NOMO-1 treated with dmso at 0.1 percent for 144 hours (cell line): ENCODE results near the gene ERG28.
"Not testable (repeated sequence)": the region's sequence is repeated elsewhere in the genome, so short reads cannot be mapped to it uniquely, and the experiment has no call there.

Experiments used
- DNase-seq: peaks from one replicate; lab custom pipeline; 2025; ENCODE audit not compliant: unreplicated experiment; lab: John Stamatoyannopoulos, UW

The ERG28 gene

GRCh38 chr14:75626863-75627262 lies 33.8 kb downstream of the ERG28 start:
- DNase-seq = no peak

DNA sequence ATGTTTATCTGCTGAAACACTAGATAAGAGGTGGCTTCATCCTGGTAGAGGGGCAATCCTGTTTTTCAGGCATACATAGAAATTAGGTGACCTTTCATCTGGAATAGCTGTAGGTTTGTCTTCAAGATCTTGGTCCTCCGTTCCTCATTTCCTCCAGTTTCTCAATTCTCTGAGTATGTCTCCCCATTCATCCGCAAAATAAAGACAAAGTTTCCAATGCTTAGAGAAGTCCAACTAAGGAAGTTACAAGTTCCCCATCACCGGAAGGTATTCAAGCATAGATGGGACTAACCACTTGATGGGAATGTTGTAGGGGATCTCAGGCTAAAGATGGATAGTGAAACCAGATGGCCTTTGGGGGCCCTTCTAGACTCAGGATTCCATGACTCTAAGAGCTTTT lies 34.3 kb downstream of the ERG28 start:
- no peak for DNase-seq

DNA sequence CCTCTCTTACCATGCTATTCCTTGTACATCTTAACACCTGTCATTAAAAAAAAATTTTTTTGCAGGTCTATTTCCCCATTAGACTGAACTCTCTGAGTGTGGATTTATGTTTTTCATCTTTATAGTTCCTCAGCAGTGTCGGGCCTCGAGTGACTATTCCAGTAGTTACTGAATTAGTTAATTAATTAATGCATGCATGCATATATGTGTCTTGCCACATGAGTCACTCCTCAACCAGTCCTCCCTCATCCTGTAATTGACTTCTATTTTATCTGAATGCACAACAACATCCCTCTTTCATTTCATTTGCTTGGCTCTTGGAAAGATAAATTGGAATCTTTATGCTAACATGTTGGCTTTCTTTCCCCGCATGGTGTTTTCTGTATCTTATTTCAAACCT lies 35.6 kb downstream of the ERG28 start:
- DNase-seq = no peak

GRCh38 chr14:75619548-75619947 lies 41.1 kb downstream of the ERG28 start:
- no peak for DNase-seq

GRCh38 chr14:75615200-75615599 lies 45.5 kb downstream of the ERG28 start:
- DNase-seq = peak; percentile 87

DNA sequence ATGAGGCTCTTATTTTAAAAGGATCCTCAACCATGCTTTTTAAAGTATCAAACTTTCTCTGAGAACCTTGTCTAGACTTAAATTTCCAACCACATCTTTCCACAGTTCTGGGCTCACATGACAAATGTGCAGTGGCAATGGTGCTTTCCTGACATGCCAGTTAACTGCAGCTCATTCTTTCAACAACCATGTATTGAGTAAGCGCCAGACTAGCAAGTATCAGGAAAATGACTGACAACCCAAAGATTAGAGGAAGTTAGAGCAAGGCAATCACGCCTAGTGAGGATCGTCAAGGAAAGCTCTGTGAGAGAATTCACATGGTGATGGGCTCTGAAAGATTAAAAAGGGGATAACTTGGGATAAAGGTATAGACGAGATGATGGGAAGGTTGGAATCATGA lies 46.5 kb downstream of the ERG28 start:
- DNase-seq = peak; percentile 38

DNA sequence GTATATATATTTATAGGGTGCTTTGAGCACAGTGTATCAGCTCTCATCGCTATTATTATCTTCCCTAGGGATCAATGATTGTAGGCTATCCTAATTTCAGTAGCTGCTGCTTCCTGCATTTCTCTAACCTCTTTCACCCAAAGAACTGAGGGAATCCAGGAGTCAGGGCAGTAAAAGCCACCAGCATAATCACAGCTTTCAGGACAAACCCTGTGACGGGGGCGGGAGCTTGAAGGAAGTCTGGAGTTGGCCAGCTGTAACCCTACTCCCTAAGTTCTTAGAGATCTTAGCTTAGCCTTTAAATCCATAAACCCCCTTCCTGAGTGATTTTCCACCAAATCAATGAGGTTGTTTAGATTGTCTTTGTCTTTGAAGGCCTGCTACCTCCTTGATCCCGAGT lies 48.5 kb downstream of the ERG28 start:
- DNase-seq = no peak

DNA sequence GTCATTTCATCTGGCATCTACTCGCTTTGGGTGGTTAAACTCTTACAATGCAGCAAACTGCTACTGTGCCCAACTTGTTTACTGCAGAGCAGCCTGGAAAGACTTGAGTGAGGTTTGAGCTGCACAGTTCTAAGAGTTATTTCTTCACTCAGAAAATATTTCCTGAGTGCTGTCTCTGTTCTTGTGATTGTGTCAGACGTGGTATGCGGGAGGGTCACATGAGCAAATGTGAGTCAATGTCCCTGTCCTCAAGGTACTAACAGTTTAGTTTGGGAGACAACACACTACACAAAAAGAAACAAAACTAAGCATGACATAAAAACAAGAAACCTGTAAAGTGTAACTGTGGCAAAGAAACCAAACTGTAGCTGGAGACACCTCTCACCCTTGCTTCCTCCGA lies 49.8 kb downstream of the ERG28 start:
- DNase-seq = no peak

GRCh38 chr14:75609606-75610475 lies 50.8 kb downstream of the ERG28 start:
- no peak for DNase-seq

DNA sequence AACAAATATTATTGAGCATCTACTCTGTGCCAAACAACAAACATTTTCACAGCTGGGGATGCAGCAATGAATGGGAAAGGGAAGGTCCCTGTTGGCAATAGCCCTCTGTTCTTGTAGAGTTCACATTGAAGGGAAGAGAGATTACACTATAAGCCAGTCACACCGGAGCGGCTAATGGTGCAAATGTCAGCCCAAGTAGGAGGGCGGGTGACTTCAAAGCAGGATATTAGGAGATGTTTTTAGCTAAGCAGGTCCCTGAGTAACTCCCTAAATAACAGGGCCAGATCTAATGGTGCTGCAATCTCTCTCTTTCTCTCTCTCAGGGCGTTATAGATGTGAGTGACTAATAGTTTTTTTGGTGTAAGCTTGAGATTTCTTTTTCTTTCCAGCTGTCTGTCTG lies 51.6 kb downstream of the ERG28 start:
- no peak for DNase-seq

- no peak for DNase-seq
Measured at GRCh38 chr14:75607842-75608640, 52.6 kb downstream of the ERG28 start.

- DNase-seq = no peak
Measured at GRCh38 chr14:75607044-75607443, 53.6 kb downstream of the ERG28 start.

GRCh38 chr14:75605916-75606315 lies 54.8 kb downstream of the ERG28 start:
- DNase-seq = no peak

- DNase-seq = peak; percentile 53
Measured at GRCh38 chr14:75604979-75605851, 55.5 kb downstream of the ERG28 start.

- no peak for DNase-seq
Measured at GRCh38 chr14:75602503-75602902, 58.2 kb downstream of the ERG28 start.

GRCh38 chr14:75601061-75601460 lies 59.6 kb downstream of the ERG28 start:
- not testable (repeated sequence) for DNase-seq

- DNase-seq = not testable (repeated sequence)
Measured at GRCh38 chr14:75600100-75600499, 60.6 kb downstream of the ERG28 start.
